GM23248 (cell line): ENCODE measurements around the gene KCNN3. TPM values are rescaled to one million over a fixed set of nuclear protein-coding genes. Genes with fewer than 3 reads are reported as not detected.

Experiments used
- DNase-seq: peaks from one replicate; pipeline ENCODE4 v3.0.0-alpha.2; 2015
- H2AFZ ChIP-seq: fragments of 200-600 bp; sonication (generic); 2 replicates; pipeline ENCODE4 v1.6.1; 2016; ENCODE audit warnings: antibody characterized with exemption
- H3F3A ChIP-seq: fragments of 200-600 bp; sonication (generic); 2 replicates; pipeline ENCODE4 v1.6.1; 2016; ENCODE audit warnings: mild to moderate bottlenecking, antibody characterized with exemption, mixed run types; ENCODE audit not compliant: insufficient read depth
- H3K27ac ChIP-seq: fragments of 200-600 bp; sonication (generic); 2 replicates; pipeline ENCODE4 v1.5.1; 2016; ENCODE audit warnings: mild to moderate bottlenecking
- H3K27me3 ChIP-seq: fragments of 200-600 bp; sonication (generic); replicated peaks from 2 replicates; pipeline ENCODE4 v1.6.1; 2016; ENCODE audit warnings: mild to moderate bottlenecking; ENCODE audit not compliant: insufficient read depth
- H3K36me3 ChIP-seq: fragments of 200-600 bp; sonication (generic); 2 replicates; pipeline ENCODE4 v1.6.1; 2016; ENCODE audit warnings: low read depth, mild to moderate bottlenecking
- H3K4me1 ChIP-seq: fragments of 200-600 bp; sonication (generic); 2 replicates; pipeline ENCODE4 v1.6.1; 2016; ENCODE audit warnings: mild to moderate bottlenecking; ENCODE audit not compliant: insufficient read depth
- H3K4me2 ChIP-seq: fragments of 200-600 bp; sonication (generic); one replicate; pipeline ENCODE4 v1.6.1; 2016; ENCODE audit warnings: mild to moderate bottlenecking; ENCODE audit not compliant: unreplicated experiment
- H3K4me3 ChIP-seq: fragments of 200-600 bp; sonication (generic); 2 replicates; pipeline ENCODE4 v1.5.1; 2016; ENCODE audit warnings: mild to moderate bottlenecking
- H3K79me2 ChIP-seq: fragments of 200-600 bp; sonication (generic); 2 replicates; pipeline ENCODE4 v1.6.1; 2016; ENCODE audit warnings: mild to moderate bottlenecking; ENCODE audit not compliant: insufficient read depth
- H3K9ac ChIP-seq: fragments of 200-600 bp; sonication (generic); 2 replicates; pipeline ENCODE4 v1.6.1; 2016; ENCODE audit warnings: mild to moderate bottlenecking
- H3K9me2 ChIP-seq: fragments of 200-600 bp; sonication (generic); 2 replicates; pipeline ENCODE4 v1.6.1; 2016; ENCODE audit warnings: mixed run types, mild to moderate bottlenecking, moderate library complexity; ENCODE audit not compliant: insufficient read depth
- H3K9me3 ChIP-seq: fragments of 200-600 bp; sonication (generic); one replicate; pipeline ENCODE4 v1.6.1; 2017; ENCODE audit warnings: low read depth
- H4K20me1 ChIP-seq: fragments of 200-600 bp; sonication (generic); 2 replicates; pipeline ENCODE4 v1.6.0; 2016; ENCODE audit not compliant: insufficient read depth
- EZH2 ChIP-seq: fragments of 200-600 bp; sonication (generic); IDR thresholded peaks from 2 replicates; pipeline ENCODE4 v1.6.1; 2018; ENCODE audit warnings: antibody characterized with exemption, mild to moderate bottlenecking; ENCODE audit not compliant: insufficient read depth, poor library complexity, severe bottlenecking
- EZH2phosphoT487 ChIP-seq: fragments of 200-600 bp; sonication (generic); IDR thresholded peaks from 2 replicates; pipeline ENCODE4 v1.6.1; 2018; ENCODE audit warnings: antibody characterized with exemption, moderate library complexity, mild to moderate bottlenecking, low read depth; ENCODE audit not compliant: insufficient read depth
- WGBS, 2 experiments: methylation state at CpG; one replicate each; pipeline ENCODE4 v1.1.6; 2015 to 2017; ENCODE audit warnings: low lambda C conversion rate in 2 of 2, low coverage in 1 of 2; ENCODE audit errors: missing lambda C conversion rate in 2 of 2; 5-methylcytosine and 5-hydroxymethylcytosine counted together
- in situ Hi-C: fragments of 300-500 bp; cut with MboI; formaldehyde crosslinking; loops from 2 replicates; pipeline ENCODE4 v1.15.0; 2020
- polyA plus RNA-seq: library from polyadenylated mRNA; unstranded; fragments of >200 nt; fragmentation: Nextera tagmentation; extraction: Ambion mirVana; gene quantifications from 2 replicates; pipeline ENCODE4 v1.2.1, GENCODE V29; 2016
- total RNA-seq: library from RNA; depleted of rRNA; stranded (reverse); fragments of >200 nt; shearing (Covaris generic); gene quantifications from 2 replicates; pipeline ENCODE4 v1.2.3, GENCODE V29; 2014

Gene KCNN3
- total and polyA plus RNA-seq, 2 experiments from 2014 or later: not detected

DNA sequence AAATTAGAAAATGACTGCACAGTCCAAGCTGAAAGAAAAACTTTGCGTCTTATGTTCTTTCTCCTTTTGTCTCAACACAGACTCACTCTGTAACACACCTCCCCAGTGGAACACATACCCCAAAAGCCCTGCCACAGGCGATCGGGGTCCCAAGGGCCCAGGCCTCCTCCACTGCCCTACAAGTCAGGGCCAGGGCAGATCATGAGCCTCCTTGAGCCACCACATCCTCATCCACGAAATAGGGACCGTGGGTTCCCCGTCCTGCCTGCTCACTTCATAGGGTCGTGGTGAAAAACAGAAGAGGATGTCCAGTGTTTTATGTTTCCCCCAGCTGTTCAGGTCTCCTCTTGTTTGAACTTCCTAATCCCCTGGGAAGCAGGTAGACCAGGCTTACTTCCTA is 116.7 kb downstream of the KCNN3 start:
- H2AFZ ChIP-seq: no peak overlapping the region
- H3F3A ChIP-seq: peaks cover 15% of the 10 kb centered on the region
- no peaks in the 10 kb centered on the region for H3K36me3 ChIP-seq
- H3K27ac ChIP-seq: no peak overlapping the region
- no peaks in the 10 kb centered on the region for H3K9me3 ChIP-seq
- no peak overlapping the region for H3K9ac ChIP-seq
- H3K4me3 ChIP-seq: no peak overlapping the region
- no peaks in the 10 kb centered on the region for H3K27me3 ChIP-seq
- DNase-seq: no peak
- no peaks in the 10 kb centered on the region for H3K9me2 ChIP-seq
- TF ChIP-seq EZH2: no peak
- no peak for TF ChIP-seq EZH2phosphoT487
- H3K79me2 ChIP-seq: no peaks in the 10 kb centered on the region
- 81 to 89% methylated on average over 7 of the region's 7 CpGs for WGBS, 2 experiments
- H3K4me2 ChIP-seq: no peak overlapping the region
- in situ Hi-C loops: no loop called here
- H4K20me1 ChIP-seq: no peaks in the 10 kb centered on the region
- H3K4me1 ChIP-seq: peaks cover 26% of the 10 kb centered on the region

DNA sequence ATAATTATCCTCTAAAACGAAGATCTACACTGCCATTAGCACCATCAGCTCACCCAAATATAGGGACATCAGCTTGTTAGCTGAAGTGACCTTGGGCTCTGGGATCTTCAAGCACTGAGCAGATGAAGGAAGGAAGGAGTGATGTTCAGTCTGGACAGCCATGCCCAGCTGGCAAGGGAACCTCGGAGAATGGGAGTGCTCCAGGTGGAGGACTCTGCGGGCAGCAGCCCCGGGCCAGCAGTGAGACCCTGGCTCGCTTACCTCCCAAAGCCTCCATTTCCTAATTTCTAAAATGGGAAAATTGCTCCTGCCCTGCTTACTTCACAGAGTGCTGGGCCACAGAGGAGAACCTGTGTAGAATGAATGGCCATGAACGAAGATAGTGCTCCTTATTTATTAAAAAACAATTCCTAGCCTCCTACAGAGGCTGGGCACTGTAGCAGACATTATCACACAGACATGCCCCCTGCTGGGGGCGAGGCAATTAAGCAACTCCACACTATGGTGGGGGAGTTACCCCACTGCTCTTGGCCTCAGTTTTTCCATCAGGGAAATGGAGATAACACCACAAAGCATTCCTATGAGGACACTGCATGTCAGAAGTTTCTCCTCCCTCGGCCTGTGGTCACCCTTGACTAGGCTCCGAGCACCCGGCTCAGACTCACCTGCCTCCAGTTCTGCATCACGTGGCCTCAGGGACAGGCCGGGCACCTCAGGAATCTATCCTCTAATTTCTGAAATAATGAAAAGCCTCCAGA is 117.6 kb downstream of the KCNN3 start:
- Histone ChIP-seq H3K9me2 (no peaks in the 10 kb centered on the region), H3K27me3 (no peaks in the 10 kb centered on the region), H3K4me1 (peaks cover 33% of the 10 kb centered on the region), H3K9me3 (no peaks in the 10 kb centered on the region), H3K9ac (peak overlapping the region; percentile 23; the same call in 1 of the 2 replicates), H3K4me3 (no peak overlapping the region), H4K20me1 (no peaks in the 10 kb centered on the region), H3K4me2 (no peak overlapping the region), H3K36me3 (no peaks in the 10 kb centered on the region), H3K27ac (peak overlapping the region; percentile 29), H2AFZ (no peak overlapping the region), H3F3A (peaks cover 15% of the 10 kb centered on the region), H3K79me2 (no peaks in the 10 kb centered on the region)
- TF ChIP-seq EZH2: no peak
- no peak for TF ChIP-seq EZH2phosphoT487
- in situ Hi-C loops: no loop called here
- DNase-seq: no peak
- 73 to 74% methylated on average over 12 of the region's 12 CpGs for WGBS, 2 experiments

DNA sequence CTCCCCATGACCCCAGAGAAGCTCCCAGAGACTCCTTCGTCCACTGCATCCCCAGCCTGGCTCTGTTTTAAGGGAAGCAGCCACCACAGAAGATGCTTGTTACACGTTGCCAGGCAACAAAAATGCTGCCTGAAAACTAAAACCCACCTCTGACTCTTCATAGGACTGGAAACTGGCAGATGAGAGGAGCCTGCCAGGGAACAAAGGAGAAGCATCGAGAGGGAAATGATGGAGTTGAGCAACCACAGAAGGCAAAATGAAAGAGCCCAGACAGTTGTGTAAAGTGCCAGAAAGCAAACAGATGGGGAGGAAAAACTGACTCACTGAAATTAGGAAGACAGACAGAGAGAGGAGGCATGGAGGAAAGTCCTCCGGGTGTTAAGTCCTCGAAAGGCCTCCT is 118.4 kb downstream of the KCNN3 start:
- no peak overlapping the region for H3K4me3 ChIP-seq
- H3K4me1 ChIP-seq: peaks cover 30% of the 10 kb centered on the region
- no peaks in the 10 kb centered on the region for H3K79me2 ChIP-seq
- peak overlapping the region; percentile 25 for H3K4me2 ChIP-seq
- H3K9me3 ChIP-seq: no peaks in the 10 kb centered on the region
- peak overlapping the region; percentile 64 for H3K27ac ChIP-seq
- peak overlapping the region; percentile 60 for H3K9ac ChIP-seq
- H3F3A ChIP-seq: peaks cover 10% of the 10 kb centered on the region; the same call in 1 of the 2 replicates
- no peaks in the 10 kb centered on the region for H3K36me3 ChIP-seq
- WGBS, 2 experiments: 12 to 21% methylated on average over 5 of the region's 5 CpGs
- no peaks in the 10 kb centered on the region for H3K27me3 ChIP-seq
- H4K20me1 ChIP-seq: no peaks in the 10 kb centered on the region
- DNase-seq: peak; percentile 95
- H2AFZ ChIP-seq: no peak overlapping the region
- H3K9me2 ChIP-seq: no peaks in the 10 kb centered on the region
- in situ Hi-C loops: no loop called here
- no peak for TF ChIP-seq EZH2phosphoT487
- TF ChIP-seq EZH2: no peak

DNA sequence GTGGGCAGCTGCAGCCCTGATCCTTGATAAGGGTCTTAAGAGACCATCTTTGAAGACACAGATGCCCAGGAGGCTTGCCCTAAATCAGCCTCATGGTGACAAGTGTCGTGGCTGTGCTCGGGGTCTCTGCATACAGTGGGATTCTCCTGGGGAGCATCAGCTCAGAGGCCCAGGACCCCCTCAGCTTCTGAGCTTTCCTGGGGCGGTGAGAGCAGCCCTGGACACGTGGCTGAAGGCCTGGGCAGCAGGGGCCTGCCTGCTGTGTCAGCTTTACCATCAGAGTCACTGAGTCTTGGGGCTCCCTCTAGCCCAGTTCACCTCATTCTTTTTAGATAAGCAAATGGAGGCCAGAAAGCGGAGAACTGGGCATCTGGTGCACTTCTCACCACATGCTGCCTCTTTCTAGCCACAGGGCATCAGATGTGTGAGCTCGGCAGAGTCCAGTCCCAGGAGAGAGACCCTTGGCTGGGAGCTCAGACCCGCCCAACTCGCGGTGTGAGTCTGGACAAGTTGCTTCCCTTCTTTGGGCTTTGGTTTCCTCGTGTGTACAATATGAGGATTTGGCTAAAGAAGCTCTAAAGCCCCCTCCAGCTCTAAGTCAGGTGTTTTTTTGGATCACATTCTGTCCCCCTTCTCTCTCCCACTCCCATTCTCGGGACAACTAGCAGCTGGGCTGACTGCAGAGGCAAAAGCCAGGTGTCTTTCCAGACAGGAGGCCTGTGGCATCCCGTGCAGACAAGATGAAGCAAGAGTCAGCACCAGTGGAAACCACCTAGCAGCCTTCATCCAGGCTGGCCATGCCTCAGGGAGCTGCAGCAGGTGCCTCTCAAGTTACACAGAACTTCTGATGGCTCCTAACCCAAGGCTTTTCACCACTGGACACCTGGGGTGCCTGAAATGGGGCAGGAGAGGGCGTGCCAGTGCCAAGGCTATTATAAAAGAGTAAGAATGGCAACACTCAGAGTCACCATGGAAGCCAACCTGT is 119.1 kb downstream of the KCNN3 start:
- 67 to 74% methylated on average over 13 of the region's 13 CpGs for WGBS, 2 experiments
- Histone ChIP-seq H3K4me3 (no peak overlapping the region), H4K20me1 (no peaks in the 10 kb centered on the region), H3K9me3 (no peaks in the 10 kb centered on the region), H3K4me1 (peaks cover 27% of the 10 kb centered on the region), H3K79me2 (no peaks in the 10 kb centered on the region), H3F3A (0 out of 2 replicates have a peak, but pooled peaks cover 6% of the 10 kb centered on the region), H2AFZ (no peak overlapping the region), H3K9ac (peak overlapping the region; percentile 60), H3K27ac (peak overlapping the region; percentile 64), H3K4me2 (peak overlapping the region; percentile 25), H3K27me3 (no peaks in the 10 kb centered on the region), H3K9me2 (no peaks in the 10 kb centered on the region), H3K36me3 (no peaks in the 10 kb centered on the region)
- in situ Hi-C loops: no loop called here
- peak; percentile 15 for DNase-seq
- TF ChIP-seq EZH2 (no peak), EZH2phosphoT487 (no peak)
